K562 (cell line): ENCODE data around the gene MASTL. TPM values are rescaled to one million over a fixed set of nuclear protein-coding genes. Genes with fewer than 3 reads are reported as not detected.

Source experiments
- CBX2 ChIP-seq: fragments of 200-600 bp; sonication (generic); IDR thresholded peaks from one replicate; pipeline ENCODE4 v1.6.1; 2012; ENCODE audit warnings: mild to moderate bottlenecking, low read length, inconsistent platforms; ENCODE audit not compliant: insufficient read depth, poor library complexity, severe bottlenecking
- CEBPZ ChIP-seq: fragments of 150-350 bp; IDR thresholded peaks from 2 replicates; pipeline ENCODE4 v1.6.1; 2014; ENCODE audit warnings: low read depth, mild to moderate bottlenecking, low read length, borderline replicate concordance
- CTBP1 ChIP-seq: fragments of 450-650 bp; IDR thresholded peaks from 2 replicates; pipeline ENCODE4 v1.6.1; 2016; ENCODE audit warnings: borderline replicate concordance
- EWSR1 ChIP-seq: fragments of 450-650 bp; IDR thresholded peaks from 2 replicates; pipeline ENCODE4 v1.6.1; 2018; ENCODE audit warnings: borderline replicate concordance, mild to moderate bottlenecking, low read depth, moderate library complexity; ENCODE audit not compliant: partially characterized antibody
- FOXK1 ChIP-seq: sonication (generic); formaldehyde crosslinking; IDR thresholded peaks from 2 replicates; pipeline ENCODE4 v1.8.0; 2022; ENCODE audit warnings: missing genetic modification reagents, mild to moderate bottlenecking, borderline replicate concordance
- GTF3C2 ChIP-seq: IDR thresholded peaks from 3 replicates; pipeline ENCODE4 v1.6.1; 2011; ENCODE audit warnings: borderline replicate concordance, mild to moderate bottlenecking, moderate library complexity; ENCODE audit not compliant: insufficient read length; ENCODE audit errors: extremely low read depth
- JUND ChIP-seq, 2 experiments: IDR thresholded peaks; 2 replicates in 1 of 2; 3 replicates in 1 of 2; pipeline ENCODE4 v1.6.1; 2011; ENCODE audit warnings: borderline replicate concordance in 2 of 2, low read depth in 2 of 2, low read length in 2 of 2, improper control_type of control experiment in 1 of 2, missing biosample characterization in 1 of 2, missing genetic modification characterization in 1 of 2, missing genetic modification reagents in 1 of 2
- NR3C1 ChIP-seq: sonication (generic); formaldehyde crosslinking; IDR thresholded peaks from 2 replicates; pipeline ENCODE4 v1.8.1; 2022; ENCODE audit warnings: missing genetic modification reagents
- ZFP1 ChIP-seq: fragments of 450-650 bp; formaldehyde crosslinking; IDR thresholded peaks from 2 replicates; pipeline ENCODE4 v1.4.0; 2020; ENCODE audit warnings: mild to moderate bottlenecking, mixed read lengths
- ZNF512 ChIP-seq: IDR thresholded peaks from 2 replicates; pipeline ENCODE4 v1.6.1; 2016; ENCODE audit warnings: missing genetic modification characterization, missing compliant biosample characterization
- ZNF518B ChIP-seq: fragments of 250-450 bp; sonication (Bioruptor Pico); IDR thresholded peaks from 2 replicates; pipeline ENCODE4 v1.5.0; 2021; ENCODE audit warnings: mild to moderate bottlenecking, moderate library complexity
- ZNF655 ChIP-seq: fragments of 250-450 bp; sonication (Bioruptor Pico); IDR thresholded peaks from 2 replicates; pipeline ENCODE4 v1.5.0; 2021
- polyA plus RNA-seq, 8 experiments: library from polyadenylated mRNA; depleted of rRNA in 4 of 8; stranded (reverse) in 5 of 8; unstranded in 3 of 8; fragments of >200 nt; fragmentation: Nextera tagmentation in 2 of 8; fragmentation: Illumina TruSeq in 1 of 8; extraction: Ambion mirVana in 2 of 8; extraction: Trizol in 1 of 8; gene quantifications; 2 replicates each; pipeline versions ENCODE4 v1.2.1 to v1.2.3, GENCODE V29; 2011 to 2014; ENCODE audit warnings: inconsistent platforms in 1 of 8, missing spikeins in 1 of 8
- total RNA-seq, 7 experiments: library from RNA; depleted of rRNA in 6 of 7; stranded (reverse); fragments of >200 nt in 6 of 7; fragmentation: Illumina TruSeq in 2 of 7; extraction: Trizol in 2 of 7; gene quantifications; 2 replicates each; pipeline versions ENCODE4 v1.2.1 to v1.2.3, GENCODE V29; 2011 to 2021; ENCODE audit warnings: low replicate concordance in 1 of 7

Gene MASTL
- total and polyA plus RNA-seq, 9 of the 15 experiments (the other 6 are each of a cell fraction or from before 2014, with no cell fraction given) = 6.8 to 29.9 (median 23.1) TPM

- TF ChIP-seq CEBPZ (no peak), ZNF512 (no peak), CTBP1 (no peak), ZFP1 (no peak), ZNF655 (CRISPR knock-in tag) (no peak), NR3C1 (CRISPR knock-in tag) (no peak), ZNF518B (CRISPR knock-in tag) (no peak), CBX2 (no peak), JUND (IDR thresholded peaks at IDR 0.05; ENCODE audit: borderline replicate concordance, low read depth, low read length) (peak; percentile 86), JUND (tag; IDR thresholded peaks at IDR 0.05; ENCODE audit: borderline replicate concordance, low read depth, low read length) (peak; percentile 81), GTF3C2 (no peak), EWSR1 (no peak), FOXK1 (CRISPR knock-in tag) (no peak)
Measured at GRCh38 chr10:27155066-27155754, at the start of gene MASTL (continued).
